Thymus (tissue), 11 donors: Measurements from ENCODE around the gene SNX13. TPM values are rescaled to one million over a fixed set of nuclear protein-coding genes. Genes with fewer than 3 reads are reported as not detected.

Source experiments
- DNase-seq, 9 donors: peaks; one replicate each; pipeline ENCODE4 v3.0.0-alpha.2; 2013; ENCODE audit warnings: low spot score in 9 of 9, low read depth in 6 of 9, missing footprints in 1 of 9
- H3K27ac ChIP-seq, 2 donors: one replicate each; pipeline ENCODE4 v1.5.1; 2013; ENCODE audit warnings: control low read depth in 1 of 2, low read depth in 1 of 2, low read length in 1 of 2, mild to moderate bottlenecking in 1 of 2, moderate library complexity in 1 of 2
- H3K27me3 ChIP-seq, 2 donors: one replicate each; pipeline ENCODE4 v1.5.1; 2013; ENCODE audit warnings: low read length in 1 of 2; ENCODE audit not compliant: control insufficient read depth in 2 of 2, insufficient read depth in 1 of 2
- H3K36me3 ChIP-seq, 2 donors: one replicate each; pipeline ENCODE4 v1.5.1; 2013; ENCODE audit warnings: low read length in 1 of 2, mild to moderate bottlenecking in 1 of 2, moderate library complexity in 1 of 2; ENCODE audit not compliant: control insufficient read depth in 2 of 2, insufficient read depth in 2 of 2
- H3K4me1 ChIP-seq, 2 donors: one replicate each; pipeline ENCODE4 v1.5.1; 2013; ENCODE audit warnings: low read length in 2 of 2; ENCODE audit not compliant: control insufficient read depth in 2 of 2, insufficient read depth in 2 of 2
- H3K4me3 ChIP-seq, 2 donors: one replicate each; pipeline ENCODE4 v1.5.1; 2013; ENCODE audit warnings: low read length in 2 of 2, control low read depth in 1 of 2, mild to moderate bottlenecking in 1 of 2
- H3K9me3 ChIP-seq, 2 donors: one replicate each; pipeline ENCODE4 v1.5.1; 2013; ENCODE audit warnings: low read length in 1 of 2, mild to moderate bottlenecking in 1 of 2; ENCODE audit not compliant: control insufficient read depth in 2 of 2, insufficient read depth in 1 of 2
- WGBS: extraction: QIAGEN DNeasy Blood & Tissue Kit; methylation state at CpG from one replicate; pipeline ENCODE4 v1.1.7; 2013; 5-methylcytosine and 5-hydroxymethylcytosine counted together
- polyA plus RNA-seq: library from polyadenylated mRNA; stranded (reverse); fragments of 200-250 nt; gene quantifications from one replicate; pipeline ENCODE4 v1.2.3, GENCODE V29; 2013
- total RNA-seq: library from RNA; stranded (reverse); fragments of 120-200 nt; gene quantifications from one replicate; pipeline ENCODE4 v1.2.4, GENCODE V29; 2013
- donor health status: healthy.

Gene SNX13
- total and polyA plus RNA-seq, 2 donors: 12.3 to 33.4 TPM

GRCh38 chr7:17929647-17930395 is 10.5 kb downstream of the SNX13 start:
- no peak overlapping the region for H3K4me3 ChIP-seq
- no peaks in the 10 kb centered on the region for H3K36me3 ChIP-seq
- no peaks in the 10 kb centered on the region for H3K9me3 ChIP-seq
- 94% methylated on average over 5 of the region's 5 CpGs for WGBS
- no peak overlapping the region for H3K27ac ChIP-seq
- no peaks in the 10 kb centered on the region for H3K27me3 ChIP-seq
- H3K4me1 ChIP-seq: peaks cover 0 to 5% of the 10 kb centered on the region in 2 donors
- DNase-seq: no peak

GRCh38 chr7:17928055-17928454 is 12.2 kb downstream of the SNX13 start:
- no peak for DNase-seq
- no peaks in the 10 kb centered on the region for H3K4me1 ChIP-seq
- H3K4me3 ChIP-seq: no peak overlapping the region
- no peaks in the 10 kb centered on the region for H3K36me3 ChIP-seq
- 97% methylated on average over 1 of the region's 1 CpG for WGBS
- no peaks in the 10 kb centered on the region for H3K9me3 ChIP-seq
- H3K27ac ChIP-seq: no peak overlapping the region
- H3K27me3 ChIP-seq: no peaks in the 10 kb centered on the region

GRCh38 chr7:17921857-17922416 is 18.4 kb downstream of the SNX13 start:
- Histone ChIP-seq H3K27me3 (no peaks in the 10 kb centered on the region), H3K9me3 (no peaks in the 10 kb centered on the region), H3K27ac (no peak overlapping the region), H3K4me3 (no peak overlapping the region), H3K4me1 (no peaks in the 10 kb centered on the region), H3K36me3 (no peaks in the 10 kb centered on the region)
- DNase-seq: no peak
- 98% methylated on average over 1 of the region's 1 CpG for WGBS

- 99% methylated on average over 3 of the region's 3 CpGs for WGBS
- no peak overlapping the region for H3K4me3 ChIP-seq
- no peaks in the 10 kb centered on the region for H3K9me3 ChIP-seq
- H3K27me3 ChIP-seq: no peaks in the 10 kb centered on the region
- no peak overlapping the region for H3K27ac ChIP-seq
- DNase-seq: no peak
- no peaks in the 10 kb centered on the region for H3K36me3 ChIP-seq
- H3K4me1 ChIP-seq: peaks cover 0 to 4% of the 10 kb centered on the region in 2 donors
Measured at GRCh38 chr7:17917842-17918241, 22.5 kb downstream of the SNX13 start.

GRCh38 chr7:17916786-17917185 is 23.5 kb downstream of the SNX13 start:
- Histone ChIP-seq H3K36me3 (no peaks in the 10 kb centered on the region), H3K4me3 (no peak overlapping the region), H3K9me3 (no peaks in the 10 kb centered on the region), H3K27me3 (no peaks in the 10 kb centered on the region), H3K4me1 (peaks cover 0 to 4% of the 10 kb centered on the region in 2 donors), H3K27ac (no peak overlapping the region)
- DNase-seq: no peak

- H3K27ac ChIP-seq: no peak overlapping the region
- H3K27me3 ChIP-seq: no peaks in the 10 kb centered on the region
- H3K36me3 ChIP-seq: no peaks in the 10 kb centered on the region
- H3K9me3 ChIP-seq: no peaks in the 10 kb centered on the region
- peaks cover 0 to 4% of the 10 kb centered on the region in 2 donors for H3K4me1 ChIP-seq
- no peak overlapping the region for H3K4me3 ChIP-seq
- DNase-seq: no peak
- WGBS: 98% methylated on average over 2 of the region's 2 CpGs
Measured at GRCh38 chr7:17915796-17916195, 24.5 kb downstream of the SNX13 start.

- Histone ChIP-seq H3K27me3 (no peaks in the 10 kb centered on the region), H3K4me1 (peaks cover 0 to 4% of the 10 kb centered on the region in 2 donors), H3K4me3 (no peak overlapping the region), H3K27ac (no peak overlapping the region), H3K9me3 (no peaks in the 10 kb centered on the region), H3K36me3 (no peaks in the 10 kb centered on the region)
- DNase-seq: no peak
- WGBS: over 99% methylated on average over 6 of the region's 6 CpGs
Measured at GRCh38 chr7:17915168-17915567, 25.1 kb downstream of the SNX13 start.

GRCh38 chr7:17913250-17913649 is 27.0 kb downstream of the SNX13 start:
- H3K36me3 ChIP-seq: no peaks in the 10 kb centered on the region
- no peaks in the 10 kb centered on the region for H3K9me3 ChIP-seq
- H3K4me3 ChIP-seq: no peak overlapping the region
- H3K27ac ChIP-seq: no peak overlapping the region
- DNase-seq: peak in 2 of 9 donors; percentile 2 to 18
- 94% methylated on average over 2 of the region's 2 CpGs for WGBS
- peaks cover 0 to 4% of the 10 kb centered on the region in 2 donors for H3K4me1 ChIP-seq
- no peaks in the 10 kb centered on the region for H3K27me3 ChIP-seq

- Histone ChIP-seq H3K36me3 (no peaks in the 10 kb centered on the region), H3K9me3 (no peaks in the 10 kb centered on the region), H3K4me3 (no peak overlapping the region), H3K4me1 (peaks cover 0 to 4% of the 10 kb centered on the region in 2 donors), H3K27me3 (no peaks in the 10 kb centered on the region), H3K27ac (no peak overlapping the region)
- WGBS: 95% methylated on average over 5 of the region's 5 CpGs
- DNase-seq: no peak
Measured at GRCh38 chr7:17912536-17913235, 27.6 kb downstream of the SNX13 start.
